ENCODE data around the gene AOPEP. TPM values are rescaled to one million over a fixed set of nuclear protein-coding genes. Genes with fewer than 3 reads are reported as not detected.
A peak's percentile ranks its signal among the peaks of the same experiment; 100 is the strongest.

The AOPEP gene
- total RNA-seq, 2 experiments from 2014 or later, result 10.7 to 12.2 TPM

DNA sequence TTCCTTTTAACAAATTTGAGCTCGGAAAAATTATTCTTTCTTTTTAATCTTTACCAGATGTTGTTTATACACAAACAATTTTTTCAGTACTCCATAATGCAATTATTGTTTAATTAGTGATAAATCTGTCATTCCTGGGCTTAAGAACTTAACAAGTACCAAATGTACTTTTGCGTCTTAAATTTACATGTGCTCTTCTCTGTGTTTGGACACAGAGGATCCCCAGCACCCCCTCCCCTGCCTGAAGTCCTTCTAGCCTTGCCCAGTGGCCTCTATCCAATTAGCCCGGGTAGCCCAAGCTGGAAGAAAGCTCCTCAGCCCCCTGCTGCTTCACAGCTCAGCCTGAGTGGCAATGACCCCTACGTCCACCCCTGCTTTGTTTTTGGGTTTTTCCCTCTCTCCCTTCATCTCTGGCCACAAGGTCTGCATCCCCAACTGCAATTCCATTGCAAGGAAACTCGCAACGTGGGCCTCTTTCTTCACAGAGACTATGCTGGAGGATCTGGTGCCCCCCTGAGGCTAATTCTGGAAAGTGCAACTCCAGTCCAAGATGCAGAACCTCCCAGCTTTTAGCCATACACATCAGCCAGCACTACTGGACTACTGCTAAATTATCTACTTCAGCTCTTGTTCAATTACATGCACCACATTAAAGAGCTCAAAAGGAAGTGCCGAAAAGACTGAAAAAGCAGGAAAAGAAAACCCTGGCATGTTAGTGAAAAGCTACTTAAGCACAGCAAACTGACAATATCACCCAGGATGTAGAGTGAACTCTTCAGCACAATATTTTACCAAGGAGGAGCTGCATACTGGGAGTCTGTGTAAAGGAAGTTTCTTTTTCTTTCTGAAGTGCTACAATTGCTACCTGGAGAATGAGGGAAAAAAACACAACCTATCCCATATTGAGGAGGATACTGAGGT is 404.8 kb downstream of the AOPEP start:
- Mint-ChIP-seq H3K4me1 (ENCODE audit: low read depth) (no peaks in the 10 kb centered on the region), H3K36me3 (no peaks in the 10 kb centered on the region), H3K27ac (no peak overlapping the region), H3K4me3 (no peak overlapping the region), H3K27me3 (no peaks in the 10 kb centered on the region), H3K9me3 (no peaks in the 10 kb centered on the region)
- ChIA-PET CTCF (interaction anchor here (0.5 to 12.4 kb wide), 41 partner anchors 10 to 1101 kb away, joined by 3 to 348 read pairs (median 4); partner anchors contain the start of genes AOPEP and PCAT7), POLR2A (interaction anchor here (0.8 kb wide), 1 partner anchor 350 kb away, joined by 3 read pairs; no protein-coding TSS in a partner anchor)
- peak; percentile 63 for DNase-seq
- intact Hi-C loops (cut with micrococcal nuclease), result loop anchor here (1.0 kb wide), 2 partner anchors 348 to 450 kb away; no protein-coding TSS in a partner anchor

- no peak for DNase-seq
- ChIA-PET CTCF (interaction anchor here (0.8 to 12.4 kb wide), 13 partner anchors 10 to 1100 kb away, joined by 3 to 348 read pairs (median 6); partner anchors contain the start of gene AOPEP), POLR2A (no interaction called here)
- Mint-ChIP-seq H3K27ac (no peak overlapping the region), H3K9me3 (no peaks in the 10 kb centered on the region), H3K4me3 (no peak overlapping the region), H3K4me1 (ENCODE audit: low read depth) (no peaks in the 10 kb centered on the region), H3K36me3 (no peaks in the 10 kb centered on the region), H3K27me3 (no peaks in the 10 kb centered on the region)
- intact Hi-C loops (cut with micrococcal nuclease), result no loop called here
These were observed 406.1 kb downstream of the AOPEP start for GRCh38 chr9:95132366-95133324.

GRCh38 chr9:95133325-95133705 is 406.8 kb downstream of the AOPEP start:
- ChIA-PET POLR2A (no interaction called here), CTCF (interaction anchor here (12.4 kb wide), 1 partner anchor 453 kb away, joined by 348 read pairs; no protein-coding TSS in a partner anchor)
- H3K9me3 Mint-ChIP-seq, result no peaks in the 10 kb centered on the region
- no peak overlapping the region for H3K27ac Mint-ChIP-seq
- no peak for DNase-seq
- H3K4me1 Mint-ChIP-seq (ENCODE audit: low read depth), result no peaks in the 10 kb centered on the region
- no peak overlapping the region for H3K4me3 Mint-ChIP-seq
- intact Hi-C loops (cut with micrococcal nuclease), result no loop called here
- H3K36me3 Mint-ChIP-seq, result no peaks in the 10 kb centered on the region
- H3K27me3 Mint-ChIP-seq, result no peaks in the 10 kb centered on the region

DNA sequence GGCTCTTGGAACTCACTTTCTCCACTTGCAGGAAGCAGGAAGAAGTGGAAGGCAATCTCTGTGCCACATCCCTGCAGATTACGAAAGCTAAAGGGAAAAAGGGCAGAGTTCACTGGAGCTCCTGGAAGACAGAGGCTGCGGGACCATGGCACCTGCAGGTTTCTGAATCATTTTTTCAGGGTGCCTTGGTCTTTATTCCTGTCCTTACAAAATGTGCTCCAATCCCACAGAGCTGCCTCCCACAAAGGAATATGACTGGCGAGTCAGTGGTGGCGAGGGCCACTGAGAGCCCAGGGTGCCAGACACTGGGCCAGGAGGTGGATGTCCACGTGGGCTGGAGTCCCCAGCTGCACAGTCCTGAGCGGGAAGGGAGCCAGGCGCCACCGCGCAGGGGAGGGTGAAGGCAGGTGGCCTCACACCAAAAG is 408.0 kb downstream of the AOPEP start:
- H3K4me1 Mint-ChIP-seq (ENCODE audit: low read depth), result no peaks in the 10 kb centered on the region
- no peak overlapping the region for H3K4me3 Mint-ChIP-seq
- DNase-seq, result no peak
- no peaks in the 10 kb centered on the region for H3K27me3 Mint-ChIP-seq
- intact Hi-C loops (cut with micrococcal nuclease), result no loop called here
- no peak overlapping the region for H3K27ac Mint-ChIP-seq
- CTCF ChIA-PET, result interaction anchor here (12.4 kb wide), 1 partner anchor 454 kb away, joined by 348 read pairs; no protein-coding TSS in a partner anchor
- POLR2A ChIA-PET, result no interaction called here
- H3K9me3 Mint-ChIP-seq, result no peaks in the 10 kb centered on the region
- no peaks in the 10 kb centered on the region for H3K36me3 Mint-ChIP-seq

DNA sequence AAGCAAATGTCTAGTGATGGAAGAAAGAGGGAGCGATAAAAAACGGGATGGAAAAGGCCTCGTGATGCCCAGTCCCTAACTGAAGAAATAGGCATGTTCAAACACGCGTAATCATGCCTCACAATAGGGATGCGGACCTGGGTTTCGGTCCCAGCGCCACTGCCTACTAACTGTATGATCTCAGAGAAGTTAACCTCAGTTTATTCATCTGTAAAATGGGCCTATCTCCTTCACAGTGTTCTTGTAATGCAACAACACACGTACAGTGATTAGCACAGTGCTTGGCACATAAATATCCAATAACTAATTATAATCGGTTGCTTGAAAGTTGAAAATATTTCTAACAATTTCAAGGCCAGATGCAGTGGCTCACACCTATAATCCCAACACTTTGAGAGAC is 409.3 kb downstream of the AOPEP start:
- no peak overlapping the region for H3K27ac Mint-ChIP-seq
- POLR2A ChIA-PET, result no interaction called here
- H3K9me3 Mint-ChIP-seq, result no peaks in the 10 kb centered on the region
- no peaks in the 10 kb centered on the region for H3K36me3 Mint-ChIP-seq
- no peaks in the 10 kb centered on the region for H3K27me3 Mint-ChIP-seq
- DNase-seq, result no peak
- intact Hi-C loops (cut with micrococcal nuclease), result no loop called here
- CTCF ChIA-PET, result interaction anchor here (12.4 kb wide), 1 partner anchor 456 kb away, joined by 348 read pairs; no protein-coding TSS in a partner anchor
- H3K4me3 Mint-ChIP-seq, result no peak overlapping the region
- no peaks in the 10 kb centered on the region for H3K4me1 Mint-ChIP-seq (ENCODE audit: low read depth)

Small RNA genes within 50 kb of the gene (microRNA-seq; reads per million reads assigned to microRNA genes)
- gene MIR2278 (ENCODE audit: borderline microRNAs expressed, borderline number of aligned reads, borderline replicate concordance) (6.3 reads per million, percentile 23 among the genes with 10 or more reads in this experiment), gene MIR23B (ENCODE audit: borderline microRNAs expressed, borderline number of aligned reads, borderline replicate concordance) (2,184 reads per million, percentile 90 among the genes with 10 or more reads in this experiment), gene MIR24-1 (ENCODE audit: borderline microRNAs expressed, borderline number of aligned reads, borderline replicate concordance) (not detected), gene MIR27B (ENCODE audit: borderline microRNAs expressed, borderline number of aligned reads, borderline replicate concordance) (353 reads per million, percentile 77 among the genes with 10 or more reads in this experiment), gene MIR3074 (ENCODE audit: borderline microRNAs expressed, borderline number of aligned reads, borderline replicate concordance) (not detected), gene MIR6081 (ENCODE audit: borderline microRNAs expressed, borderline number of aligned reads, borderline replicate concordance) (not detected)

Other genes starting within 250 kb of the AOPEP start
- not detected for gene PCAT7, start 171.6 kb upstream of the AOPEP start, total RNA-seq
- gene FBP2, start 132.9 kb upstream of the AOPEP start, total RNA-seq, result not detected
- gene FBP1, start 87.2 kb upstream of the AOPEP start, total RNA-seq, result under 1 TPM; 0.62 to 0.68 TPM

Measured in activated CD4-positive, alpha-beta memory T cell treated with anti-CD3 and anti-CD28 coated beads for 36 hours (primary cell).